GM19395 (cell line): Measurements from ENCODE around the gene GRIK2.
"Not testable (repeated sequence)": the region's sequence is repeated elsewhere in the genome, so short reads cannot be mapped to it uniquely, and the experiment has no call there.

Experiments used
- ATAC-seq: cut with Tn5 transposase; IDR thresholded peaks from one replicate; pipeline ENCODE4 v1.9.1; 2021; ENCODE audit warnings: mild to moderate bottlenecking, moderate library complexity; ENCODE audit not compliant: unreplicated experiment

The GRIK2 gene

GRCh38 chr6:101626269-101626668 is 232.8 kb downstream of the GRIK2 start:
- ATAC-seq, result no peak

- ATAC-seq, result no peak
These were observed 237.4 kb downstream of the GRIK2 start for GRCh38 chr6:101630941-101631340.

- no peak for ATAC-seq
These were observed 239.6 kb downstream of the GRIK2 start for GRCh38 chr6:101633081-101633480.

DNA sequence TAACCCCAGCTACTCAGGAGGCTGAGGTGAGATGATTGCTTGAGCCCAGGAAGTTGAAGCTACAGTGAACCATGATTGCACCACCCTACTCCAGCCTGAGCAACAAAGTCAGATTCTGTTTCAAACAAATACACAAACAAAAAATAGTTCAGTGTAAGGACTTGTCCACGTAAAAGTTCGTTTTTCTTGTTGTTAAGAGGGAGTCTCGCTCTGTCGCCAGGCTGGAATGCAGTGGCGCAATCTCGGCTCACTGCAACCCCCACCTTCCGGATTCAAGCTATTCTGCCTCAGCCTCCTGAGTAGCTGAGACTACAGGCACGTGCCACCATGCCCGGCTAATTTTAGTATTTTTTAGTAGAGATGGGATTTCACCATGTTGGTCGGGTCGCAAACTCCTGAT is 245.4 kb downstream of the GRIK2 start:
- ATAC-seq, result not testable (repeated sequence)

DNA sequence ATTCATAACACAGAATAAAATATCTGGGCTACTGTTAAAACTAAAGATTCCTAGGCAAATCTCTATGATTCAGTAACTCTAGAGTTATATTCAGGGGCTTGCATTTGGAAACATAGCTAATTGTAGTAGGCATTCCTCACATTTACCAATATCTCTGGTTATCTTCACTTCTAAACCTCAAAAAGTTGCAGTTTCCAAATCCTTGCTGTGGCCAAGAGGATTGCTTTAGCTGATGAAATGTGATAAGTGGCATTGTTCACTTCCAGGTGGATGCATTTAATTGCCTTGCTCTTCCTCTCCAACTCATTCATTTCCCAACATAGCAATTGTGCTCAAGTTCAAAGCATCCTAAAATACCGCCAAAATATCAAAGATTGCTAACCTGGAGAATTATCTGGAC is 246.6 kb downstream of the GRIK2 start:
- ATAC-seq, result no peak

DNA sequence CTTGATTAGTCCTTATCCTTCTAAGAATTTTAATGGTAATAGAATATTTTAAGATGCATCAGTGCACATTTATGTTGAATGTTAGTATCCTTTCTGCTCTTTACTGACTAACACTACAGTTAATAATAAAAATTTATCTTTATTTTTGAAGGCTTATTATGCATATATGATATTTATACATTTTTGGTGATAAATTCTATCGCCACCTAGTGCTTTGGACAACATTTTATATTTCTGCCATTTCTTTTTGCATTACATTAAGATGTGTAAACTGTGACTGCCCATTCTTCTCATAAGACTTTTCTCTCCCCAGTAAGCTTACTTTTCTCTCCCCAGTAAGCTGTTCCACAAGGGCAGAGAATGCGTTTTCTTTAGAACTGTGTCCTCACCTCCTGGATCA is 252.3 kb downstream of the GRIK2 start:
- ATAC-seq, result no peak

GRCh38 chr6:101650402-101651100 is 257.0 kb downstream of the GRIK2 start:
- no peak for ATAC-seq

- no peak for ATAC-seq
These were observed 258.6 kb downstream of the GRIK2 start for GRCh38 chr6:101652079-101652478.

DNA sequence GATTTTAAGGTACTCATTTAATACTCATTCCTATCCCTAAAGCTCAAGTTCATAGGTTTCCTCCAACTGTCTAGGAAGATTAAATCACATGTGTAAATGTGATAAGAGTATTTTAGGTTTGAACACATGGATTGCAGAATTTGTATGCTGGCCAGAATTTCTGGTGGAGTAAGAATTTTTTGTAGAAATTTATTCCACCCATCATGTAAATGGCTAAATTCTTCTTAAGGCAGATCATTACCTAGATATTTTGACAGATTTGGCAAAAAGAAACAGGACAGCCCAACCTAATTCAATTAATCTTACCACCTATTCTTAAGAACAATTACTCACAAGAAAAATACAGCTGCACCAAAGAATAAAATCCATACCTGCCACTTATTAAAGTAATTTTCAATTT is 261.6 kb downstream of the GRIK2 start:
- no peak for ATAC-seq

GRCh38 chr6:101662111-101662897 is 268.8 kb downstream of the GRIK2 start:
- peak; percentile 89 for ATAC-seq

- no peak for ATAC-seq
These were observed 269.6 kb downstream of the GRIK2 start for GRCh38 chr6:101663100-101663499.

GRCh38 chr6:101666256-101666655 is 272.7 kb downstream of the GRIK2 start:
- no peak for ATAC-seq

- ATAC-seq, result no peak
These were observed 275.1 kb downstream of the GRIK2 start for GRCh38 chr6:101668496-101669030.

- ATAC-seq, result no peak
These were observed 282.7 kb downstream of the GRIK2 start for GRCh38 chr6:101676187-101676586.

DNA sequence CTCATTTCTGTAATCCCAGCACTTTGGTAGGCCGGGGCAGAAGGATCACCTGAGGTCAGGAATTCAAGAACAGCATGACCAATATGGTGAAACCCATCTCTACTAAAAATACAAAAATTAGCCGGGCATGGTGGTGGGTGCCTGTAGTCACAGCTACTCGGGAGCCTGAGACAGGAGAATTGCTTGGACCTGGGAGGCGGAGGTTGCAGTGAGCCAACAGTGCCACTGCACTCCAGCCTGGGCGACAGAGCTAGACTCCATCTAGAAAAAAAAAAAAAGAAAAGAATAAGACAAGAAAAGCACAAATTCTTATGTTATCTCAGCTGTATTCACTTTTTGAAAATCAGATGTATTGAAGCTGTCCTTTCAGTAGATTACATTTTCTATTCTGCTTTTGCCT is 289.4 kb downstream of the GRIK2 start:
- ATAC-seq, result no peak

GRCh38 chr6:101683884-101684283 is 290.4 kb downstream of the GRIK2 start:
- ATAC-seq, result no peak

DNA sequence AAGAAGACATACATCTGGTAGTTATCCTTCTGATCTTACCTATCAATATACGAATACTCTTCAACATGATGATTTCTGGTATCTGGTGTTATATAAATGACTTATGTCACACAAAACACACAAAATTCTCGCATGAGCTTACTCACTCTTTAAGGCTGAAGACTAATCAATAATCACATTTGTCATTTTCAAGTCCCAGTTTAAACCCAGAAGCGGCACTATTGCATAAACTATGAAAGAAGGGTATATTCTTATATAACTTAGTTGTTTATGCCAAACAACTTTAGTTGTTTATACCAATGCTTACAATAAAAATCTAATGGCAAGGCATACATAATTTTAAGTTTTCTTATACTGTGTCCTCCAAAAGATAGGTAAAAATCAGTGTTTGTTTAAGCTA is 293.1 kb downstream of the GRIK2 start:
- ATAC-seq, result no peak

GRCh38 chr6:101689156-101689555 is 295.6 kb downstream of the GRIK2 start:
- ATAC-seq, result no peak

GRCh38 chr6:101689695-101690094 is 296.2 kb downstream of the GRIK2 start:
- no peak for ATAC-seq

- ATAC-seq, result no peak
These were observed 307.1 kb downstream of the GRIK2 start for GRCh38 chr6:101700655-101701054.

- no peak for ATAC-seq
These were observed 309.8 kb downstream of the GRIK2 start for GRCh38 chr6:101703311-101703710.

DNA sequence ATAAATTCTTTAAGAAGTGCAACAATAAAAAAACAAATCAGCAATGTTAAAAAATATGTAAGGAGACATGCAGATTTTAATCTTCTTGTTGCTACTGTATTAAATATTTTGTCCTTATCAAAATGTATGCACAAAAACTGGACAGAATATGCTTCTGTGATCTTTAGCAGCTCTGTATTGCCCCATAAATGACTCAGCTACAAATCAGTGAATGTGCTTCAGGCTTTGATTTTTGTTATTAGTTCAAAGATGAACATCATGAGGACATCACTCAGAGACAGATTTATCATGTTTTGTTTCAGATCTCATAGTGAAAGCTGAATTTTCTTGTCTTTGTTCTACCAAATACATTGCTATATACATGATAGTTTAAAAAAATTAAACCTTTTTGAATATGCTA is 312.4 kb downstream of the GRIK2 start:
- ATAC-seq, result no peak
